ENCODE measurements around the gene FLT3LG. TPM values are rescaled to one million over a fixed set of nuclear protein-coding genes. Genes with fewer than 3 reads are reported as not detected.

Gene FLT3LG
- 1.4 TPM for total RNA-seq (ENCODE audit: unreplicated experiment)
- long read RNA-seq: 0 reads

- H3K36me3 Mint-ChIP-seq (ENCODE audit: low read depth, unreplicated experiment): no peaks in the 10 kb centered on the region
- peak within 1 kb of the TSS; percentile 26 for H3K27ac Mint-ChIP-seq (ENCODE audit: unreplicated experiment)
- H3K4me3 Mint-ChIP-seq (ENCODE audit: unreplicated experiment): no peak within 1 kb of the TSS
- H3K27me3 Mint-ChIP-seq (ENCODE audit: unreplicated experiment): peaks cover 2% of the 10 kb centered on the region
- peak; percentile 99 for TF ChIP-seq CTCF (IDR thresholded peaks at IDR 0.05; ENCODE audit: unreplicated experiment)
- peak; percentile 66 for DNase-seq (ENCODE audit: low spot score)
- no peaks in the 10 kb centered on the region for H3K9me3 Mint-ChIP-seq (ENCODE audit: unreplicated experiment)
- H3K4me1 Mint-ChIP-seq (ENCODE audit: unreplicated experiment): peaks cover 5% of the 10 kb centered on the region
These were observed at the start of gene FLT3LG for GRCh38 chr19:49473868-49474541. Gene FLT3LG (plus strand): TSS chr19:49474215. CDS start chr19:49474640, 425 bp downstream.

- H3K4me1 Mint-ChIP-seq (ENCODE audit: unreplicated experiment): peaks cover 33% of the 10 kb centered on the region
- H3K27me3 Mint-ChIP-seq (ENCODE audit: unreplicated experiment): peaks cover 34% of the 10 kb centered on the region
- no peaks in the 10 kb centered on the region for H3K9me3 Mint-ChIP-seq (ENCODE audit: unreplicated experiment)
- peaks cover 29% of the 10 kb centered on the region for H3K36me3 Mint-ChIP-seq (ENCODE audit: low read depth, unreplicated experiment)
- no peak within 1 kb of the TSS for H3K27ac Mint-ChIP-seq (ENCODE audit: unreplicated experiment)
- no peak for DNase-seq (ENCODE audit: low spot score)
- no peak for TF ChIP-seq CTCF (IDR thresholded peaks at IDR 0.05; ENCODE audit: unreplicated experiment)
- H3K4me3 Mint-ChIP-seq (ENCODE audit: unreplicated experiment): peak within 1 kb of the TSS; percentile 23
These were observed 48.8 kb upstream of the FLT3LG start, which contains the start of gene GFY for GRCh38 chr19:49425178-49425577. Gene GFY (plus strand): TSS chr19:49425388. CDS start chr19:49426431, 1,043 bp downstream.

- Mint-ChIP-seq H3K9me3 (ENCODE audit: unreplicated experiment) (no peaks in the 10 kb centered on the region), H3K36me3 (ENCODE audit: low read depth, unreplicated experiment) (peaks cover 29% of the 10 kb centered on the region), H3K27ac (ENCODE audit: unreplicated experiment) (no peak overlapping the region), H3K27me3 (ENCODE audit: unreplicated experiment) (peaks cover 36% of the 10 kb centered on the region), H3K4me1 (ENCODE audit: unreplicated experiment) (peaks cover 31% of the 10 kb centered on the region), H3K4me3 (ENCODE audit: unreplicated experiment) (no peak overlapping the region)
- no peak for TF ChIP-seq CTCF (IDR thresholded peaks at IDR 0.05; ENCODE audit: unreplicated experiment)
- DNase-seq (ENCODE audit: low spot score): no peak
These were observed 48.0 kb upstream of the FLT3LG start for GRCh38 chr19:49425922-49426592.

- TF ChIP-seq CTCF (IDR thresholded peaks at IDR 0.05; ENCODE audit: unreplicated experiment): no peak
- H3K4me3 Mint-ChIP-seq (ENCODE audit: unreplicated experiment): peak overlapping the region; percentile 34
These were observed 46.7 kb upstream of the FLT3LG start for GRCh38 chr19:49427339-49427738.

More at GRCh38 chr19:49427339-49427738, 46.7 kb upstream of the FLT3LG start:
- no peaks in the 10 kb centered on the region for H3K9me3 Mint-ChIP-seq (ENCODE audit: unreplicated experiment)
- H3K27ac Mint-ChIP-seq (ENCODE audit: unreplicated experiment): no peak overlapping the region
- no peak for DNase-seq (ENCODE audit: low spot score)
- H3K36me3 Mint-ChIP-seq (ENCODE audit: low read depth, unreplicated experiment): peaks cover 23% of the 10 kb centered on the region
- peaks cover 41% of the 10 kb centered on the region for H3K27me3 Mint-ChIP-seq (ENCODE audit: unreplicated experiment)
- peaks cover 27% of the 10 kb centered on the region for H3K4me1 Mint-ChIP-seq (ENCODE audit: unreplicated experiment)

All from endothelial cell (in vitro differentiated cells).